Stimulated activated CD4-positive, alpha-beta T cell treated with anti-CD3 and anti-CD28 coated beads, Interleukin-15, amount 100 ng/mL, for 48 hours (primary cell): ENCODE data around the gene C1QTNF5.

ENCODE experiments used
- DNase-seq, 2 donors: peaks; one replicate each; pipeline ENCODE4 v3.0.0-alpha.2; 2020; ENCODE audit warnings: low read depth in 2 of 2

C1QTNF5 gene

GRCh38 chr11:119295178-119295577, 45.5 kb downstream of the C1QTNF5 start:
- no peak for DNase-seq

GRCh38 chr11:119293461-119293860, 47.2 kb downstream of the C1QTNF5 start:
- no peak for DNase-seq

- DNase-seq = no peak
Measured at GRCh38 chr11:119290894-119291497, 49.7 kb downstream of the C1QTNF5 start.
